ENCODE data around the gene PPP1R3C.

- TF ChIP-seq CTCF (IDR thresholded peaks at IDR 0.05) (no peak), POLR2A (IDR thresholded peaks at IDR 0.05) (no peak)
Observed at GRCh38 chr10:91622601-91623000, 10.3 kb downstream of the PPP1R3C start.
